HUES64 (cell line): ENCODE results near the gene KAZN.

Experiments
- H3K27ac ChIP-seq: 2 replicates; pipeline ENCODE4 v1.7.0; 2013; ENCODE audit warnings: low read depth, low read length, inconsistent platforms
- H3K27me3 ChIP-seq: 2 replicates; pipeline ENCODE4 v1.6.1; 2013; ENCODE audit warnings: mild to moderate bottlenecking, low read length; ENCODE audit not compliant: insufficient read depth
- H3K36me3 ChIP-seq: 2 replicates; pipeline ENCODE4 v1.6.1; 2013; ENCODE audit warnings: mild to moderate bottlenecking, low read length; ENCODE audit not compliant: insufficient read depth
- H3K4me1 ChIP-seq: 2 replicates; pipeline ENCODE4 v1.6.1; 2013; ENCODE audit warnings: mild to moderate bottlenecking, low read length, moderate library complexity; ENCODE audit not compliant: insufficient read depth
- H3K4me3 ChIP-seq: 2 replicates; pipeline ENCODE4 v1.5.1; 2013; ENCODE audit warnings: mild to moderate bottlenecking, low read length, moderate library complexity
- H3K9ac ChIP-seq: 2 replicates; pipeline ENCODE4 v1.6.1; 2013; ENCODE audit warnings: mild to moderate bottlenecking, low read depth, low read length
- H3K9me3 ChIP-seq: 2 replicates; pipeline ENCODE4 v1.6.1; 2013; ENCODE audit warnings: low read depth, low read length; ENCODE audit not compliant: insufficient read depth
- WGBS: fragments of 150-250, 120-280 bp; methylation state at CpG from one replicate; pipeline ENCODE4 v1.1.7; 2013; ENCODE audit warnings: missing lambda C conversion rate; 5-methylcytosine and 5-hydroxymethylcytosine counted together

KAZN gene

GRCh38 chr1:14712136-14712535 is 113.7 kb downstream of the KAZN start:
- no peaks in the 10 kb centered on the region for H3K27me3 ChIP-seq
- peaks cover 2% of the 10 kb centered on the region; the same call in 1 of the 2 replicates for H3K9me3 ChIP-seq
- H3K9ac ChIP-seq: no peak overlapping the region
- 99% methylated on average over 2 of the region's 2 CpGs for WGBS
- no peaks in the 10 kb centered on the region for H3K4me1 ChIP-seq
- H3K27ac ChIP-seq: no peak overlapping the region
- H3K4me3 ChIP-seq: no peak overlapping the region
- no peaks in the 10 kb centered on the region for H3K36me3 ChIP-seq

- 0 out of 2 replicates have a peak, but pooled peaks cover 2% of the 10 kb centered on the region for H3K9me3 ChIP-seq
- H3K9ac ChIP-seq: no peak overlapping the region
- no peaks in the 10 kb centered on the region for H3K27me3 ChIP-seq
- no peak overlapping the region for H3K4me3 ChIP-seq
- no peaks in the 10 kb centered on the region for H3K4me1 ChIP-seq
- no peak overlapping the region for H3K27ac ChIP-seq
- no peaks in the 10 kb centered on the region for H3K36me3 ChIP-seq
- 81% methylated on average over 4 of the region's 4 CpGs for WGBS
Measured at GRCh38 chr1:14713077-14713476, 114.6 kb downstream of the KAZN start.

GRCh38 chr1:14715266-14715665 is 116.8 kb downstream of the KAZN start:
- no peak overlapping the region for H3K9ac ChIP-seq
- H3K27me3 ChIP-seq: no peaks in the 10 kb centered on the region
- no peak overlapping the region for H3K4me3 ChIP-seq
- no peak overlapping the region for H3K27ac ChIP-seq
- no peaks in the 10 kb centered on the region for H3K9me3 ChIP-seq
- no peaks in the 10 kb centered on the region for H3K36me3 ChIP-seq
- 96% methylated on average over 10 of the region's 10 CpGs for WGBS
- H3K4me1 ChIP-seq: no peaks in the 10 kb centered on the region

GRCh38 chr1:14715802-14716201 is 117.3 kb downstream of the KAZN start:
- H3K4me1 ChIP-seq: no peaks in the 10 kb centered on the region

GRCh38 chr1:14716474-14716873 is 118.0 kb downstream of the KAZN start:
- Histone ChIP-seq H3K4me3 (no peak overlapping the region), H3K9me3 (no peaks in the 10 kb centered on the region), H3K27me3 (no peaks in the 10 kb centered on the region), H3K36me3 (no peaks in the 10 kb centered on the region), H3K4me1 (no peaks in the 10 kb centered on the region), H3K27ac (no peak overlapping the region), H3K9ac (no peak overlapping the region)
- 82% methylated on average over 5 of the region's 5 CpGs for WGBS

More at GRCh38 chr1:14715802-14716201, 117.3 kb downstream of the KAZN start:
- H3K4me3 ChIP-seq: no peak overlapping the region
- WGBS: 85% methylated on average over 7 of the region's 7 CpGs
- H3K9ac ChIP-seq: no peak overlapping the region
- H3K9me3 ChIP-seq: no peaks in the 10 kb centered on the region
- no peaks in the 10 kb centered on the region for H3K27me3 ChIP-seq
- no peak overlapping the region for H3K27ac ChIP-seq
- H3K36me3 ChIP-seq: no peaks in the 10 kb centered on the region

- WGBS: 95% methylated on average over 7 of the region's 7 CpGs
- Histone ChIP-seq H3K27ac (no peak overlapping the region), H3K27me3 (no peaks in the 10 kb centered on the region)
Measured at GRCh38 chr1:14718476-14718875, 120.0 kb downstream of the KAZN start.

GRCh38 chr1:14723401-14723800 is 124.9 kb downstream of the KAZN start:
- WGBS: 82% methylated on average over 11 of the region's 11 CpGs
- no peak overlapping the region for H3K27ac ChIP-seq

More at GRCh38 chr1:14718476-14718875, 120.0 kb downstream of the KAZN start:
- no peak overlapping the region for H3K4me3 ChIP-seq
- H3K9me3 ChIP-seq: no peaks in the 10 kb centered on the region
- H3K36me3 ChIP-seq: no peaks in the 10 kb centered on the region
- no peaks in the 10 kb centered on the region for H3K4me1 ChIP-seq
- no peak overlapping the region for H3K9ac ChIP-seq

GRCh38 chr1:14724246-14724645 is 125.8 kb downstream of the KAZN start:
- H3K27ac ChIP-seq: no peak overlapping the region
- H3K4me1 ChIP-seq: peaks cover 21% of the 10 kb centered on the region; the same call in 1 of the 2 replicates
- no peak overlapping the region for H3K9ac ChIP-seq
- WGBS: 88% methylated on average over 5 of the region's 5 CpGs
- H3K36me3 ChIP-seq: no peaks in the 10 kb centered on the region
- H3K9me3 ChIP-seq: no peaks in the 10 kb centered on the region
- no peaks in the 10 kb centered on the region for H3K27me3 ChIP-seq
- no peak overlapping the region for H3K4me3 ChIP-seq

More at GRCh38 chr1:14723401-14723800, 124.9 kb downstream of the KAZN start:
- no peaks in the 10 kb centered on the region for H3K36me3 ChIP-seq
- H3K27me3 ChIP-seq: no peaks in the 10 kb centered on the region
- no peaks in the 10 kb centered on the region for H3K9me3 ChIP-seq
- no peak overlapping the region for H3K9ac ChIP-seq
- peaks cover 19% of the 10 kb centered on the region; the same call in 1 of the 2 replicates for H3K4me1 ChIP-seq
- H3K4me3 ChIP-seq: no peak overlapping the region

- no peak overlapping the region for H3K27ac ChIP-seq
- H3K4me3 ChIP-seq: no peak overlapping the region
- peaks cover 25% of the 10 kb centered on the region for H3K4me1 ChIP-seq
- no peaks in the 10 kb centered on the region for H3K27me3 ChIP-seq
- H3K9me3 ChIP-seq: no peaks in the 10 kb centered on the region
- no peaks in the 10 kb centered on the region for H3K36me3 ChIP-seq
- WGBS: 86% methylated on average over 7 of the region's 7 CpGs
- no peak overlapping the region for H3K9ac ChIP-seq
Measured at GRCh38 chr1:14724678-14725077, 126.2 kb downstream of the KAZN start.

- no peak overlapping the region for H3K4me3 ChIP-seq
- H3K27me3 ChIP-seq: no peaks in the 10 kb centered on the region
- no peaks in the 10 kb centered on the region for H3K9me3 ChIP-seq
- no peaks in the 10 kb centered on the region for H3K36me3 ChIP-seq
- peaks cover 26% of the 10 kb centered on the region for H3K4me1 ChIP-seq
- H3K27ac ChIP-seq: no peak overlapping the region
- H3K9ac ChIP-seq: no peak overlapping the region
- WGBS: 93% methylated on average over 1 of the region's 1 CpG
Measured at GRCh38 chr1:14725238-14725637, 126.8 kb downstream of the KAZN start.

- Histone ChIP-seq H3K27ac (no peak overlapping the region), H3K9me3 (no peaks in the 10 kb centered on the region), H3K36me3 (no peaks in the 10 kb centered on the region), H3K9ac (no peak overlapping the region), H3K4me3 (no peak overlapping the region), H3K4me1 (peaks cover 26% of the 10 kb centered on the region), H3K27me3 (no peaks in the 10 kb centered on the region)
- WGBS: 4% methylated on average over 2 of the region's 2 CpGs
Measured at GRCh38 chr1:14725695-14726094, 127.2 kb downstream of the KAZN start.

GRCh38 chr1:14726606-14727005 is 128.1 kb downstream of the KAZN start:
- Histone ChIP-seq H3K27me3 (no peaks in the 10 kb centered on the region), H3K9ac (no peak overlapping the region), H3K4me1 (peaks cover 26% of the 10 kb centered on the region), H3K9me3 (no peaks in the 10 kb centered on the region), H3K36me3 (no peaks in the 10 kb centered on the region), H3K4me3 (no peak overlapping the region), H3K27ac (no peak overlapping the region)
- 67% methylated on average over 6 of the region's 6 CpGs for WGBS
